CD4-positive, alpha-beta T cell treated with Interleukin-4 for 1 hour (primary cell): Measurements from ENCODE around the gene ATXN1L.
"Not testable (repeated sequence)": the region's sequence is repeated elsewhere in the genome, so short reads cannot be mapped to it uniquely, and the experiment has no call there.

Experiments
- DNase-seq, 2 donors: peaks; one replicate each; pipeline ENCODE4 v3.0.0-alpha.2; 2020 to 2022

ATXN1L gene

GRCh38 chr16:71894921-71895678, 49.3 kb downstream of the ATXN1L start, which contains the start of gene IST1:
Gene IST1, plus strand, starts transcription at chr16:71895531. Its CDS starts 20,110 bp downstream, at chr16:71915641.
- DNase-seq: peak; percentile 97 to 98

DNA sequence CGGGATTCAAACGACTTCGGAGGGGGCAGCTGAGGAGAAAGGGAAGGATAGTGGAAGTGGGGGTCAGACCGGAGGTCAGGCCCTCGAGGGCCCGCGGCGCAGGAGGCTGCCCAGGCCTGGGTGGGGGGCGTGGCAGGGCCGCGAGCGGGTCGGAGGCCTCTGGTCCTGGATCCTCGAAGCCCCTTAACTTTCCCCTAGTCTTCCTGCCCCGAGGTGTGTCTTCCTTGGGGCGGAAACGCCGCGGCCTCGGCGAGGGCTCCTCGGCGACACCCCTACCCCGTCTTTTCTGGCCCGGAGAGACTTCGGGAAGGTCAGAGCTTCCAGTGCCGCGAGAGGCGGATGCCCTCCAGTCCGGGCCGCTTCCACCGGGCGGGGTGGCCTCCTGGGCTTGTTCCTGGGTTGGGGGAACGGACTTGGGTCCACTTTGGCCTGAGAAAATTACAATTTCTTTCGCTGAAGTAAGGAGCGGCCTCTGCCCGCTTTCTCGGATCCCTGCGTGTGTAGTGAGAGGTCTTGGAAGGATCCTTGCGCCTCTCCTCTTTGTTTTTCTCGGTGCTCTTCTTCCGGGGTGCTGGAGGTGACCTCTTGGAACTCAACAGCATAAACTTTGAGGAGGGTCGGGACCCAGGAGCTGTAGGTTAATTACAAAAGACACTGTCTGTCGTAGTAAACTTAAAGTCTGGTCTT, 50.0 kb downstream of the ATXN1L start:
- DNase-seq: peak in 1 of 2 donors; percentile 30

GRCh38 chr16:71896764-71897368, 51.1 kb downstream of the ATXN1L start:
- DNase-seq: no peak

- DNase-seq: no peak
Observed at GRCh38 chr16:71899171-71899570, 53.4 kb downstream of the ATXN1L start.

- no peak for DNase-seq
Observed at GRCh38 chr16:71902656-71903365, 57.0 kb downstream of the ATXN1L start.

- no peak for DNase-seq
Observed at GRCh38 chr16:71903608-71904007, 57.8 kb downstream of the ATXN1L start.

GRCh38 chr16:71904239-71904638, 58.5 kb downstream of the ATXN1L start:
- no peak for DNase-seq

DNA sequence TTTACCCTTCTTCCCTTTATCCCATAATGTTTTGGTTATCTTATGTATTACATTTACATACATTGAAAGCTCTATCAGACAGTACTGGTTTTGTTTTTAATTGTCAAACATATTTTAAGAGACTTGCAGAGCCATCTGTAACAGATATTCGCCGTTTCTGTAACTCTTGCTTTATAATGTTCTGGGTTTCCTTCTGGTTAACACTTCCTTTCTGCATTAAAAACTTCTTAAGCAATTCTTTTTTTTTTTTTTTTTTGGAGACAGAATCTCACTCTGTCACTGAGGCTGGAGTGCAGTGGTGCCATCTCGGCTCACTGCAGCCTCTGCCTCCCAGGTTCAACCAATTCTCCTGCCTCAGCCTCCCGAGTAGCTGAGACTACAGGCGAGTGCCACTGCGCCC, 60.0 kb downstream of the ATXN1L start:
- DNase-seq: not testable (repeated sequence)
